ENCODE data around the gene OR10J5.

OR10J5 gene

DNA sequence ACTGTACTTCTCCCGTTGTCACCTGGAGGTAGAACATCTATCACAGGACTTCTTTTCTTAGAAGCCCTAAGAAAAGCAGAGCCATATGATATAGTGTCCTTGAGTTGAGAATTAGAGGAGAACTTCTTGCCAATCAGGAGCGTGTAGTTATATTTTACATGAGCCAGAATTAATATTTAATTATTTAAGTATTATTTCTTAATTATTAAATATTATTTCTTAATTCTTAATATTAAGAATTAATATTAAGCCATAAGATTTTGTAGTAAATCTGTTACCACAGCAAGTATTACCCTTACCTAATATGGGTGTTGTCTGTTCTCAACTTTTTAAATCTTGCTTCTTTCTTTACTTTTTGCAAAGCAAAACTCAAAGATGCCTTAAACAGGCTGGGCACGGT, 41.6 kb upstream of the OR10J5 start:
- Histone ChIP-seq H3K4ac (ENCODE audit: low read depth, low read length) (no peak overlapping the region), H3K18ac (ENCODE audit: low read length) (no peak overlapping the region), H2BK12ac (ENCODE audit: low read length) (no peak overlapping the region), H3K4me1 (ENCODE audit: control insufficient read depth in 1 of 2, insufficient read depth in 2 of 2, low read length in 2 of 2) (no peaks in the 10 kb centered on the region), H3K4me3 (ENCODE audit: low read depth, low read length) (no peak overlapping the region), H3K9ac (ENCODE audit: low read length) (no peak overlapping the region), H3K27me3 (ENCODE audit: insufficient read depth, low read length) (no peaks in the 10 kb centered on the region), H3K9me3 (ENCODE audit: insufficient read depth, low read depth, low read length) (no peaks in the 10 kb centered on the region), H4K12ac (ENCODE audit: low read depth, low read length) (no peak overlapping the region), H3K79me2 (ENCODE audit: control insufficient read depth, insufficient read depth, low read length, poor library complexity) (no peaks in the 10 kb centered on the region), H4K91ac (ENCODE audit: low read depth, low read length) (no peak overlapping the region), H3K27ac (ENCODE audit: low read depth, low read length) (no peak overlapping the region), H3K79me1 (ENCODE audit: low read length) (no peaks in the 10 kb centered on the region), H3K4me2 (ENCODE audit: low read length) (no peak overlapping the region), H3K14ac (ENCODE audit: low read length) (no peak overlapping the region), H2BK120ac (ENCODE audit: insufficient read depth, low read length, poor library complexity) (no peak overlapping the region), H2AK5ac (ENCODE audit: low read length) (no peak overlapping the region), H2AFZ (ENCODE audit: insufficient read depth, low read length, poor library complexity) (no peak overlapping the region), H4K8ac (ENCODE audit: low read depth, low read length) (no peak overlapping the region), H3K23ac (ENCODE audit: low read length) (no peak overlapping the region), H2BK5ac (ENCODE audit: low read depth, low read length, poor library complexity) (no peak overlapping the region), H3K36me3 (ENCODE audit: control insufficient read depth in 1 of 2, insufficient read depth in 2 of 2, low read length in 2 of 2) (no peaks in the 10 kb centered on the region)
- DNase-seq: no peak
- WGBS (ENCODE audit: extremely low coverage, insufficient coverage, insufficient read length): no CpG with 5 or more reads among the region's 3 CpGs

DNA sequence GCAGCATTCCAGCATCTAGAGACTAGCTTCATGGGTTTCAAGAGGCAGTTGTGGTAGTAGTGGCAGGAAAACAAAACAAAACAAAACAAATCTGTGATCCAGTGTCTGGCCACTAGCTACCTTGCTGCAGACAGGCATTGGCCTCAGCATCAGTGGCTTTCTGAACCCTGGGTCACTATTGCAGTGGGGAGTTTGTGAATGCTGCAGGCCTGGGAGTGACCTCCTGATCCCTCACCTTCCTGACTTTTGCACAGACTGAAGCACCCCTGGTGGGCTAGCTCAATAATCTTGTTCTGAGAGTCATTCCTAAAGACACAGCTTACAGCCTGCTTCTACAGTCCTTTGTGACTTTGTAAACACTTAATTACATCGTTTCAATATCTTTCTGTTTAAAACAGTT, 26.9 kb upstream of the OR10J5 start:
- no peaks in the 10 kb centered on the region for H3K9me3 ChIP-seq (ENCODE audit: insufficient read depth, low read depth, low read length)
- WGBS (ENCODE audit: extremely low coverage, insufficient coverage, insufficient read length): no CpG with 5 or more reads among the region's 1 CpG

DNA sequence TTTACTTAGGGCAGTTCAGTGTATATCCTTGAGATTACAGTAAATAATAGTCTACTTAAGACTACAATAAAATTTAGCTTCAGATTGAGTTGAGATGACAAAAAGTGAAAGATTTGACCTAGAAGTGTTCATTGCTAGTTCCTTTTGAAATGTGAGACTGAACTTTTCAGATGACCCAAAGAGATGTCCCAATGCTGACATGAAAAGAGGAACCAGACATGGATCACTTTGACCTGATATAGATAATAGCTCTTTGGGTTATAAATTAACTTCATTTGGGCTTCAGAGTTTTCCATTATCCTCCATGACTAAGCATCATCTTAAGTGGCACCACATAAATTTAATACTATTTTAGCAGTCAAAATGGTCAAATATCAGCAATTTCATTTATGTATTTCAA, 25.7 kb upstream of the OR10J5 start:
- no peak overlapping the region for H3K14ac ChIP-seq (ENCODE audit: low read length)
- no peak overlapping the region for H3K23ac ChIP-seq (ENCODE audit: low read length)
- no peak overlapping the region for H4K91ac ChIP-seq (ENCODE audit: low read depth, low read length)
- H3K4me1 ChIP-seq (ENCODE audit: control insufficient read depth in 1 of 2, insufficient read depth in 2 of 2, low read length in 2 of 2): no peaks in the 10 kb centered on the region
- H3K27ac ChIP-seq (ENCODE audit: low read depth, low read length): no peak overlapping the region
- H2BK120ac ChIP-seq (ENCODE audit: insufficient read depth, low read length, poor library complexity): no peak overlapping the region
- no peak overlapping the region for H2AK5ac ChIP-seq (ENCODE audit: low read length)
- H4K8ac ChIP-seq (ENCODE audit: low read depth, low read length): no peak overlapping the region
- no peaks in the 10 kb centered on the region for H3K79me2 ChIP-seq (ENCODE audit: control insufficient read depth, insufficient read depth, low read length, poor library complexity)
- no peak overlapping the region for H3K9ac ChIP-seq (ENCODE audit: low read length)
- H3K27me3 ChIP-seq (ENCODE audit: insufficient read depth, low read length): no peaks in the 10 kb centered on the region
- H3K4me2 ChIP-seq (ENCODE audit: low read length): no peak overlapping the region
- H3K4me3 ChIP-seq (ENCODE audit: low read depth, low read length): no peak overlapping the region
- H3K18ac ChIP-seq (ENCODE audit: low read length): no peak overlapping the region
- no peak overlapping the region for H2AFZ ChIP-seq (ENCODE audit: insufficient read depth, low read length, poor library complexity)
- H3K79me1 ChIP-seq (ENCODE audit: low read length): no peaks in the 10 kb centered on the region
- no peak overlapping the region for H4K12ac ChIP-seq (ENCODE audit: low read depth, low read length)
- no peak overlapping the region for H2BK12ac ChIP-seq (ENCODE audit: low read length)
- no peaks in the 10 kb centered on the region for H3K9me3 ChIP-seq (ENCODE audit: insufficient read depth, low read depth, low read length)
- no peak overlapping the region for H2BK5ac ChIP-seq (ENCODE audit: low read depth, low read length, poor library complexity)
- H3K36me3 ChIP-seq (ENCODE audit: control insufficient read depth in 1 of 2, insufficient read depth in 2 of 2, low read length in 2 of 2): no peaks in the 10 kb centered on the region
- H3K4ac ChIP-seq (ENCODE audit: low read depth, low read length): no peak overlapping the region
- no peak for DNase-seq

More for the DNA sequence above, 26.9 kb upstream of the OR10J5 start:
- Histone ChIP-seq H3K14ac (ENCODE audit: low read length) (no peak overlapping the region), H4K91ac (ENCODE audit: low read depth, low read length) (no peak overlapping the region), H3K27ac (ENCODE audit: low read depth, low read length) (no peak overlapping the region), H3K79me2 (ENCODE audit: control insufficient read depth, insufficient read depth, low read length, poor library complexity) (no peaks in the 10 kb centered on the region), H4K12ac (ENCODE audit: low read depth, low read length) (no peak overlapping the region), H3K18ac (ENCODE audit: low read length) (no peak overlapping the region), H2BK5ac (ENCODE audit: low read depth, low read length, poor library complexity) (no peak overlapping the region), H2AK5ac (ENCODE audit: low read length) (no peak overlapping the region), H2BK120ac (ENCODE audit: insufficient read depth, low read length, poor library complexity) (no peak overlapping the region), H3K27me3 (ENCODE audit: insufficient read depth, low read length) (no peaks in the 10 kb centered on the region), H3K4me2 (ENCODE audit: low read length) (no peak overlapping the region), H3K23ac (ENCODE audit: low read length) (no peak overlapping the region), H3K36me3 (ENCODE audit: control insufficient read depth in 1 of 2, insufficient read depth in 2 of 2, low read length in 2 of 2) (no peaks in the 10 kb centered on the region), H3K79me1 (ENCODE audit: low read length) (no peaks in the 10 kb centered on the region), H3K4me3 (ENCODE audit: low read depth, low read length) (no peak overlapping the region), H3K9ac (ENCODE audit: low read length) (no peak overlapping the region), H2BK12ac (ENCODE audit: low read length) (no peak overlapping the region), H3K4me1 (ENCODE audit: control insufficient read depth in 1 of 2, insufficient read depth in 2 of 2, low read length in 2 of 2) (no peaks in the 10 kb centered on the region), H2AFZ (ENCODE audit: insufficient read depth, low read length, poor library complexity) (no peak overlapping the region), H4K8ac (ENCODE audit: low read depth, low read length) (no peak overlapping the region), H3K4ac (ENCODE audit: low read depth, low read length) (no peak overlapping the region)
- DNase-seq: no peak

DNA sequence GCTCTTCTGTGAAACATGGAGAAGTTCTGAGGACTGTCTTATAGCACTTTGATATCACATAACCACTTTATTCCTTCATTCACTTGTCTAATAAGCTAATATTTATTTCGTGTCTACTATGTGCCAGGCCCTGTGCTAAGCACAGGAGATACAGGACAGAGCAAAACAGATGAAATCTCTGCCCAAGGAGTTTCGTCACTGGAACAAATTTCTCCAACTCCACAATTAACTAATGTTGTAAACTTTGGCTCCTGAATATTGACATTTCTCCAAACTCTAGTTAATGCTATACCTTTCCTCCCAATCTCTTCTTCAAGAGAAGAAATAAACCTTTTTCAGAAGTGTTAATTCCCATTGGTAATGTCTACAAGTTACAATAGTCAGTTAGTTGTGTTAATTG, 24.8 kb upstream of the OR10J5 start:
- no CpG with 5 or more reads among the region's 2 CpGs for WGBS (ENCODE audit: extremely low coverage, insufficient coverage, insufficient read length)
- Histone ChIP-seq H3K4ac (ENCODE audit: low read depth, low read length) (no peak overlapping the region), H4K8ac (ENCODE audit: low read depth, low read length) (no peak overlapping the region), H3K18ac (ENCODE audit: low read length) (no peak overlapping the region), H3K9me3 (ENCODE audit: insufficient read depth, low read depth, low read length) (no peaks in the 10 kb centered on the region), H3K4me3 (ENCODE audit: low read depth, low read length) (no peak overlapping the region), H3K27ac (ENCODE audit: low read depth, low read length) (no peak overlapping the region), H3K79me2 (ENCODE audit: control insufficient read depth, insufficient read depth, low read length, poor library complexity) (no peaks in the 10 kb centered on the region), H3K36me3 (ENCODE audit: control insufficient read depth in 1 of 2, insufficient read depth in 2 of 2, low read length in 2 of 2) (no peaks in the 10 kb centered on the region), H3K79me1 (ENCODE audit: low read length) (no peaks in the 10 kb centered on the region), H4K91ac (ENCODE audit: low read depth, low read length) (no peak overlapping the region), H2AK5ac (ENCODE audit: low read length) (no peak overlapping the region), H2BK5ac (ENCODE audit: low read depth, low read length, poor library complexity) (no peak overlapping the region), H3K23ac (ENCODE audit: low read length) (no peak overlapping the region), H3K14ac (ENCODE audit: low read length) (no peak overlapping the region), H3K4me2 (ENCODE audit: low read length) (no peak overlapping the region), H2BK120ac (ENCODE audit: insufficient read depth, low read length, poor library complexity) (no peak overlapping the region), H4K12ac (ENCODE audit: low read depth, low read length) (no peak overlapping the region), H3K27me3 (ENCODE audit: insufficient read depth, low read length) (no peaks in the 10 kb centered on the region), H2AFZ (ENCODE audit: insufficient read depth, low read length, poor library complexity) (no peak overlapping the region), H2BK12ac (ENCODE audit: low read length) (no peak overlapping the region), H3K9ac (ENCODE audit: low read length) (no peak overlapping the region), H3K4me1 (ENCODE audit: control insufficient read depth in 1 of 2, insufficient read depth in 2 of 2, low read length in 2 of 2) (no peaks in the 10 kb centered on the region)
- DNase-seq: no peak
